HG03175 (cell line): ENCODE results near the gene CPNE1.

ENCODE experiments used
- ATAC-seq: cut with Tn5 transposase; IDR thresholded peaks from one replicate; pipeline ENCODE4 v1.9.1; 2021; ENCODE audit warnings: mild to moderate bottlenecking, moderate library complexity; ENCODE audit not compliant: unreplicated experiment

Gene CPNE1

GRCh38 chr20:35654415-35654814 lies 10.3 kb downstream of the CPNE1 start:
- ATAC-seq, result no peak

GRCh38 chr20:35653893-35654292 lies 10.8 kb downstream of the CPNE1 start:
- ATAC-seq, result no peak

GRCh38 chr20:35653430-35653734 lies 11.3 kb downstream of the CPNE1 start:
- no peak for ATAC-seq

- no peak for ATAC-seq
Measured at GRCh38 chr20:35652641-35653429, 11.9 kb downstream of the CPNE1 start.

- no peak for ATAC-seq
Measured at GRCh38 chr20:35651958-35652357, 12.7 kb downstream of the CPNE1 start.

GRCh38 chr20:35650632-35651031 lies 14.1 kb downstream of the CPNE1 start:
- no peak for ATAC-seq

- ATAC-seq, result no peak
Measured at GRCh38 chr20:35648836-35649235, 15.9 kb downstream of the CPNE1 start.

GRCh38 chr20:35644806-35645205 lies 19.9 kb downstream of the CPNE1 start:
- ATAC-seq, result no peak

- ATAC-seq, result no peak
Measured at GRCh38 chr20:35643045-35643444, 21.7 kb downstream of the CPNE1 start.

- ATAC-seq, result no peak
Measured at GRCh38 chr20:35641743-35642142, 23.0 kb downstream of the CPNE1 start.

GRCh38 chr20:35640724-35641123 lies 24.0 kb downstream of the CPNE1 start:
- ATAC-seq, result no peak

GRCh38 chr20:35638751-35639150 lies 25.9 kb downstream of the CPNE1 start:
- no peak for ATAC-seq

GRCh38 chr20:35637276-35637675 lies 27.4 kb downstream of the CPNE1 start:
- ATAC-seq, result no peak

GRCh38 chr20:35636095-35636494 lies 28.6 kb downstream of the CPNE1 start:
- no peak for ATAC-seq

GRCh38 chr20:35635652-35636051 lies 29.0 kb downstream of the CPNE1 start:
- ATAC-seq, result no peak

GRCh38 chr20:35632539-35633115 lies 32.1 kb downstream of the CPNE1 start:
- no peak for ATAC-seq

- no peak for ATAC-seq
Measured at GRCh38 chr20:35630636-35631035, 34.1 kb downstream of the CPNE1 start.

GRCh38 chr20:35629427-35630145 lies 35.1 kb downstream of the CPNE1 start:
- ATAC-seq, result no peak

- no peak for ATAC-seq
Measured at GRCh38 chr20:35627121-35627520, 37.6 kb downstream of the CPNE1 start.

- ATAC-seq, result no peak
Measured at GRCh38 chr20:35626386-35627001, 38.2 kb downstream of the CPNE1 start.

GRCh38 chr20:35625584-35626385 lies 38.9 kb downstream of the CPNE1 start:
- ATAC-seq, result no peak
